K562 (cell line): ENCODE measurements around the gene RBKS. TPM values are rescaled to one million over a fixed set of nuclear protein-coding genes. Genes with fewer than 3 reads are reported as not detected.

ENCODE experiments used
- ATAC-seq: fragments of 200-7000 bp; cut with Tn5 transposase; 3 replicates; pipeline ENCODE4 v1.9.1; 2020; ENCODE audit warnings: moderate library complexity
- BruUV-seq: library from RNA; stranded (reverse); fragments of 400-500 nt; replicated peaks from 2 replicates; lab custom pipeline; 2021; lab: Mats Ljungman, UMichigan
- CTCF ChIA-PET: fragments of 300-600 bp; formaldehyde crosslinking; extraction: SDS; loops from one replicate; lab custom pipeline; 2021; ENCODE audit warnings: low intra/inter-chr PET ratio; lab: Yijun Ruan, JAX
- POLR2A ChIA-PET: fragments of 300-600, 350-650 bp; sonication (Branson Sonifier 250); formaldehyde crosslinking; extraction: SDS; loops from one replicate; lab custom pipeline; 2021; ENCODE audit warnings: antibody characterized with exemption, inconsistent platforms; lab: Yijun Ruan, JAX
- DNase-seq, 4 experiments: peaks; one replicate each; pipeline versions ENCODE4 v3.0.0 to v3.0.0-alpha.2; 2011 to 2018; ENCODE audit warnings: low spot score in 3 of 4, mixed read lengths in 3 of 4; ENCODE audit errors: extremely low read depth in 1 of 4
- FAIRE-seq: peaks from 2 replicates; lab custom pipeline; 2011; peaks lifted over from hg19 to GRCh38; lab: Jason Lieb, UNC
- H2AFZ ChIP-seq: 2 replicates; pipeline ENCODE4 v1.6.0; 2011; ENCODE audit warnings: low read depth, low read length, control low read depth, inconsistent platforms
- H3K27ac ChIP-seq: fragments of 200-600 bp; 3 replicates; pipeline ENCODE4 v1.8.0; 2011; ENCODE audit warnings: low read depth, mild to moderate bottlenecking, control low read depth, inconsistent platforms, low read length, moderate library complexity, mixed read lengths; ENCODE audit errors: extremely low read depth
- H3K27me3 ChIP-seq, 2 experiments: fragments of 300-600 bp in 1 of 2; 2 replicates in 1 of 2; 3 replicates in 1 of 2; pipeline versions ENCODE4 v1.6.0 to v1.8.0; 2011; ENCODE audit warnings: inconsistent platforms in 2 of 2, low read length in 2 of 2, mild to moderate bottlenecking in 1 of 2, mixed read lengths in 1 of 2, moderate library complexity in 1 of 2; ENCODE audit not compliant: control insufficient read depth in 2 of 2, insufficient read depth in 2 of 2
- H3K36me3 ChIP-seq: fragments of 300-600 bp; 3 replicates; pipeline ENCODE4 v1.8.0; 2011; ENCODE audit warnings: mild to moderate bottlenecking, low read length, inconsistent platforms; ENCODE audit not compliant: control insufficient read depth, insufficient read depth
- H3K4me1 ChIP-seq, 2 experiments: fragments of 200-600 bp in 1 of 2; replicated peaks in 1 of 2; 2 replicates in 1 of 2; 3 replicates in 1 of 2; pipeline versions ENCODE4 v1.5.1 to v1.8.0; 2011; ENCODE audit warnings: inconsistent platforms in 2 of 2, low read length in 2 of 2, mild to moderate bottlenecking in 1 of 2, mixed read lengths in 1 of 2, moderate library complexity in 1 of 2; ENCODE audit not compliant: control insufficient read depth in 2 of 2, insufficient read depth in 2 of 2
- H3K4me2 ChIP-seq: 2 replicates; pipeline ENCODE4 v1.6.1; 2011; ENCODE audit warnings: low read length, control low read depth, inconsistent platforms, mixed read lengths; ENCODE audit not compliant: insufficient read depth
- H3K4me3 ChIP-seq: fragments of 200-600 bp; sonication (generic), shearing (Covaris generic); 2 replicates; pipeline ENCODE4 v1.5.1; 2016; ENCODE audit warnings: control low read depth, inconsistent platforms
- H3K79me2 ChIP-seq: fragments of 200-600 bp; 3 replicates; pipeline ENCODE4 v1.8.0; 2011; ENCODE audit warnings: low read length, inconsistent platforms; ENCODE audit not compliant: control insufficient read depth, insufficient read depth
- H3K9ac ChIP-seq, 2 experiments: 2 replicates each; pipeline versions ENCODE4 v1.6.0 to v1.6.1; 2011; ENCODE audit warnings: low read depth in 2 of 2, low read length in 2 of 2, control low read depth in 1 of 2, inconsistent platforms in 1 of 2, mild to moderate bottlenecking in 1 of 2, mixed read lengths in 1 of 2; ENCODE audit not compliant: insufficient read depth in 1 of 2
- H3K9me1 ChIP-seq: one replicate; pipeline ENCODE4 v1.6.0; 2011; ENCODE audit warnings: inconsistent platforms, mild to moderate bottlenecking, low read length, moderate library complexity; ENCODE audit not compliant: control insufficient read depth, insufficient read depth
- H3K9me3 ChIP-seq: replicated peaks from 2 replicates; pipeline ENCODE4 v1.5.1; 2011; ENCODE audit warnings: low read depth, low read length, inconsistent platforms; ENCODE audit not compliant: control insufficient read depth, insufficient read depth
- H4K20me1 ChIP-seq: replicated peaks from 2 replicates; pipeline ENCODE4 v1.6.1; 2011; ENCODE audit warnings: low read length, inconsistent platforms, mixed read lengths; ENCODE audit not compliant: control insufficient read depth, insufficient read depth
- ARNT ChIP-seq, 2 experiments: fragments of 450-650 bp; IDR thresholded peaks; 2 replicates each; pipeline ENCODE4 v1.6.1; 2016; ENCODE audit warnings: mild to moderate bottlenecking in 1 of 2
- CBX1 ChIP-seq: sonication (generic); IDR thresholded peaks from 2 replicates; pipeline ENCODE4 v1.6.1; 2016; ENCODE audit warnings: antibody characterized with exemption, low read depth, mild to moderate bottlenecking
- ESRRA ChIP-seq: fragments of 450-650 bp; IDR thresholded peaks from 2 replicates; pipeline ENCODE4 v1.6.1; 2014; ENCODE audit warnings: low read depth, mild to moderate bottlenecking, moderate library complexity, borderline replicate concordance
- EZH2 ChIP-seq: IDR thresholded peaks from 2 replicates; pipeline ENCODE4 v1.6.1; 2012; ENCODE audit warnings: low read depth, mild to moderate bottlenecking, inconsistent platforms, low read length, borderline replicate concordance
- FOSL1 ChIP-seq: fragments of 200-800 bp; sonication (Bioruptor generic); conservative IDR thresholded peaks from 2 replicates; pipeline ENCODE4 v1.6.1; 2016; ENCODE audit warnings: missing genetic modification characterization, missing compliant biosample characterization
- HCFC1 ChIP-seq: IDR thresholded peaks from 2 replicates; pipeline ENCODE4 v1.6.1; 2012; ENCODE audit warnings: low read depth, low read length, improper control_type of control experiment
- MYC ChIP-seq, 2 experiments: fragments of 250-450 bp in 1 of 2; sonication (Bioruptor Pico) in 1 of 2; IDR thresholded peaks; 2 replicates each; pipeline versions ENCODE4 v1.5.1 to v1.6.1; 2012 to 2021; ENCODE audit warnings: low read depth in 2 of 2, borderline replicate concordance in 1 of 2, improper control_type of control experiment in 1 of 2, low read length in 1 of 2, mild to moderate bottlenecking in 1 of 2, moderate library complexity in 1 of 2
- ZNF121 ChIP-seq: sonication (generic); formaldehyde crosslinking; conservative IDR thresholded peaks from 2 replicates; pipeline ENCODE4 v1.8.0; 2022; ENCODE audit warnings: missing genetic modification reagents
- ZNF282 ChIP-seq: sonication (generic); formaldehyde crosslinking; IDR thresholded peaks from 2 replicates; pipeline ENCODE4 v1.8.1; 2023; ENCODE audit warnings: missing genetic modification reagents
- WGBS: fragments of 100-300 bp; shearing (Covaris generic); methylation state at CpG from one replicate; pipeline ENCODE4 v1.1.6; 2016; ENCODE audit warnings: low coverage, mixed read lengths; ENCODE audit not compliant: insufficient coverage; ENCODE audit errors: missing lambda C conversion rate; 5-methylcytosine and 5-hydroxymethylcytosine counted together
- in situ Hi-C: fragments of 300-500 bp; cut with MboI; formaldehyde crosslinking; loops from 4 replicates; pipeline ENCODE4 v1.15.0; 2018; ENCODE audit warnings: inconsistent platforms, mixed read lengths
- intact Hi-C: fragments of 100-400 bp; cut with micrococcal nuclease; formaldehyde crosslinking; loops from 2 replicates; pipeline ENCODE4 v1.14.2; 2022
- polyA plus RNA-seq, 8 experiments: library from polyadenylated mRNA; depleted of rRNA in 4 of 8; stranded (reverse) in 5 of 8; unstranded in 3 of 8; fragments of >200 nt; fragmentation: Nextera tagmentation in 2 of 8; fragmentation: Illumina TruSeq in 1 of 8; extraction: Ambion mirVana in 2 of 8; extraction: Trizol in 1 of 8; gene quantifications; 2 replicates each; pipeline versions ENCODE4 v1.2.1 to v1.2.3, GENCODE V29; 2011 to 2014; ENCODE audit warnings: inconsistent platforms in 1 of 8, missing spikeins in 1 of 8
- total RNA-seq, 7 experiments: library from RNA; depleted of rRNA in 6 of 7; stranded (reverse); fragments of >200 nt in 6 of 7; fragmentation: Illumina TruSeq in 2 of 7; extraction: Trizol in 2 of 7; gene quantifications; 2 replicates each; pipeline versions ENCODE4 v1.2.1 to v1.2.3, GENCODE V29; 2011 to 2021; ENCODE audit warnings: low replicate concordance in 1 of 7
- TF ChIP-seq, protein P1 (sequence below): fragments of 200-800 bp; sonication (Bioruptor generic); IDR thresholded peaks from 2 replicates; pipeline ENCODE4 v1.6.1; 2016; ENCODE audit warnings: missing genetic modification characterization, missing compliant biosample characterization
- TF ChIP-seq, protein P2 (sequence below), 2 experiments: fragments of 450-650 bp in 1 of 2; sonication (generic) in 1 of 2; formaldehyde crosslinking in 1 of 2; IDR thresholded peaks in 1 of 2; conservative IDR thresholded peaks in 1 of 2; 2 replicates each; pipeline versions ENCODE4 v1.6.1 to v1.8.1; 2016 to 2023; ENCODE audit warnings: mild to moderate bottlenecking in 2 of 2, moderate library complexity in 2 of 2, inconsistent platforms in 1 of 2, missing genetic modification reagents in 1 of 2

The RBKS gene
- total and polyA plus RNA-seq, 9 of the 15 experiments (the other 6 are each of a cell fraction or from before 2014, with no cell fraction given), result 0.06 to 0.39 (median 0.19) TPM

DNA sequence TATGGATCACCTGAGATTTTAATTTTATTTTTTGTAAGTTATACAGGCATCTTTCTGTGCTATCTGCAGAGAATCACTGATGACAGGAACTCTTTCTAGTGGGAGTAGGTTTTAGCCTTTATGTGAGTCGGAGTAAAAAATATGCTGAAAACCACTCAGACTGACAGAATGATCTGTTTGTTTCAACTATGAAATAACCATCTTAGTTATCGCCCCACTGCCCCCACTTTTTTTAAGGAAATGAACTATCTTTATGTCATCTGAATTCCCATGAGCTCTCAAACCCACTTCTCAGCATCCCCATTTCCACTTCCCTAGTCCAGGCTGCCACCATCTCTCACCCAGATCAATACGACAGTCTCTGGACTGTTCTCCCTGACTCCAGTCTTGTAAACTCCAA lies 79.7 kb downstream of the RBKS start (continued):
- TF ChIP-seq, protein P1, sequence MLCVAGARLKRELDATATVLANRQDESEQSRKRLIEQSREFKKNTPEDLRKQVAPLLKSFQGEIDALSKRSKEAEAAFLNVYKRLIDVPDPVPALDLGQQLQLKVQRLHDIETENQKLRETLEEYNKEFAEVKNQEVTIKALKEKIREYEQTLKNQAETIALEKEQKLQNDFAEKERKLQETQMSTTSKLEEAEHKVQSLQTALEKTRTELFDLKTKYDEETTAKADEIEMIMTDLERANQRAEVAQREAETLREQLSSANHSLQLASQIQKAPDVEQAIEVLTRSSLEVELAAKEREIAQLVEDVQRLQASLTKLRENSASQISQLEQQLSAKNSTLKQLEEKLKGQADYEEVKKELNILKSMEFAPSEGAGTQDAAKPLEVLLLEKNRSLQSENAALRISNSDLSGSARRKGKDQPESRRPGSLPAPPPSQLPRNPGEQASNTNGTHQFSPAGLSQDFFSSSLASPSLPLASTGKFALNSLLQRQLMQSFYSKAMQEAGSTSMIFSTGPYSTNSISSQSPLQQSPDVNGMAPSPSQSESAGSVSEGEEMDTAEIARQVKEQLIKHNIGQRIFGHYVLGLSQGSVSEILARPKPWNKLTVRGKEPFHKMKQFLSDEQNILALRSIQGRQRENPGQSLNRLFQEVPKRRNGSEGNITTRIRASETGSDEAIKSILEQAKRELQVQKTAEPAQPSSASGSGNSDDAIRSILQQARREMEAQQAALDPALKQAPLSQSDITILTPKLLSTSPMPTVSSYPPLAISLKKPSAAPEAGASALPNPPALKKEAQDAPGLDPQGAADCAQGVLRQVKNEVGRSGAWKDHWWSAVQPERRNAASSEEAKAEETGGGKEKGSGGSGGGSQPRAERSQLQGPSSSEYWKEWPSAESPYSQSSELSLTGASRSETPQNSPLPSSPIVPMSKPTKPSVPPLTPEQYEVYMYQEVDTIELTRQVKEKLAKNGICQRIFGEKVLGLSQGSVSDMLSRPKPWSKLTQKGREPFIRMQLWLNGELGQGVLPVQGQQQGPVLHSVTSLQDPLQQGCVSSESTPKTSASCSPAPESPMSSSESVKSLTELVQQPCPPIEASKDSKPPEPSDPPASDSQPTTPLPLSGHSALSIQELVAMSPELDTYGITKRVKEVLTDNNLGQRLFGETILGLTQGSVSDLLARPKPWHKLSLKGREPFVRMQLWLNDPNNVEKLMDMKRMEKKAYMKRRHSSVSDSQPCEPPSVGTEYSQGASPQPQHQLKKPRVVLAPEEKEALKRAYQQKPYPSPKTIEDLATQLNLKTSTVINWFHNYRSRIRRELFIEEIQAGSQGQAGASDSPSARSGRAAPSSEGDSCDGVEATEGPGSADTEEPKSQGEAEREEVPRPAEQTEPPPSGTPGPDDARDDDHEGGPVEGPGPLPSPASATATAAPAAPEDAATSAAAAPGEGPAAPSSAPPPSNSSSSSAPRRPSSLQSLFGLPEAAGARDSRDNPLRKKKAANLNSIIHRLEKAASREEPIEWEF (CRISPR knock-in tag), result no peak
- TF ChIP-seq ZNF121 (CRISPR knock-in tag) (no peak), CBX1 (no peak)

DNA sequence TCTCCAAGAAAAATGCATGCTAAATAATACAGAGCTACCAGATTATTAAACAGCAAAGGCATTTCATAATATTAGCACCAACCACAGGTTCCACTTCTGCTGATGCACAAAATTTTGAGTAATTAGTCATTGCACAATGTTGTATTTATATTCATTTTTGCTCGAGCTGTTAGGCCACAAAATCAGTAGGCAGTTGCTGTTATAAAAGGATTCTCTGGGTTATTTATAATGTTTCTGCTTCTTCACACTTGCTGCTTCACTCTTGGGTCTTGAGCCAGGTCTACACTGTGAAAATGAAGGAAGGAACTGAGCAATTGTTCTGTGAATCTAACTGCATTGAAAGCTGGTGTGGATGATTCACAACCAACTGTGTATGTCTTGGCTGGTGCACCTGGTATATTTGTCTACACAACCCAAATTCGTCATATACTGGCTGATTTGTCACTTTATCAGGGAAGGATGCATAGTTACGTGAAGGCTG lies 80.4 kb downstream of the RBKS start:
- Histone ChIP-seq H4K20me1 (no peaks in the 10 kb centered on the region), H3K9me1 (no peaks in the 10 kb centered on the region), H3K9ac (no peak overlapping the region), H3K27ac (no peak overlapping the region), H3K4me2 (no peak overlapping the region), H3K27me3 (peaks cover 10 to 21% of the 10 kb centered on the region in 2 experiments), H2AFZ (no peak overlapping the region), H3K4me3 (no peak overlapping the region), H3K4me1 (no peaks in the 10 kb centered on the region), H3K9me3 (no peaks in the 10 kb centered on the region), H3K79me2 (no peaks in the 10 kb centered on the region), H3K36me3 (no peaks in the 10 kb centered on the region)
- POLR2A ChIA-PET, result interaction anchor here (0.6 to 1.7 kb wide), 3 partner anchors 38 to 62 kb away, joined by 3 to 4 read pairs (median 4); no protein-coding TSS in a partner anchor
- WGBS, result 2% methylated on average over 3 of the region's 3 CpGs
- TF ChIP-seq, protein P2, sequence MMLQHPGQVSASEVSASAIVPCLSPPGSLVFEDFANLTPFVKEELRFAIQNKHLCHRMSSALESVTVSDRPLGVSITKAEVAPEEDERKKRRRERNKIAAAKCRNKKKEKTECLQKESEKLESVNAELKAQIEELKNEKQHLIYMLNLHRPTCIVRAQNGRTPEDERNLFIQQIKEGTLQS (IDR thresholded peaks at IDR 0.05), result no peak
- TF ChIP-seq, protein P2 (CRISPR knock-in tag; conservative IDR thresholded peaks at IDR 0.05), result no peak
- TF ChIP-seq ARNT (IDR thresholded peaks at IDR 0.05) (no peak), ZNF282 (CRISPR knock-in tag) (no peak), HCFC1 (no peak), MYC (IDR thresholded peaks at IDR 0.05; ENCODE audit: low read depth, low read length) (no peak), MYC (CRISPR knock-in tag; IDR thresholded peaks at IDR 0.05; ENCODE audit: borderline replicate concordance, low read depth) (no peak), FOSL1 (tag) (no peak), ESRRA (no peak), EZH2 (no peak)
- CTCF ChIA-PET, result interaction anchor here (0.6 kb wide), 1 partner anchor 631 kb away, joined by 3 read pairs; no protein-coding TSS in a partner anchor
- intact Hi-C loops (loop anchor here (5.0 kb wide), 1 partner anchor 642 kb away; no protein-coding TSS in a partner anchor), in situ Hi-C loops (no loop called here)
- ATAC-seq (no peak), FAIRE-seq (no peak), DNase-seq (no peak)
- no TSS peak for BruUV-seq
